ENCODE data around the gene GMEB1. TPM values are rescaled to one million over a fixed set of nuclear protein-coding genes. Genes with fewer than 3 reads are reported as not detected.

The GMEB1 gene
- polyA plus RNA-seq, 1 donor (not counting 4 experiments of a cell fraction or from before 2014, with no cell fraction given), result 6.0 TPM

- FAIRE-seq, result no peak
- peaks cover 100% of the 10 kb centered on the region for H3K79me2 ChIP-seq (ENCODE audit: control insufficient read depth, insufficient read depth, low read length)
- peaks cover 21 to 42% of the 10 kb centered on the region in 2 experiments for H3K36me3 ChIP-seq (ENCODE audit: control insufficient read depth in 2 of 2, extremely low read depth in 1 of 2, insufficient read depth in 2 of 2, low read length in 2 of 2)
- H2AFZ ChIP-seq (ENCODE audit: control insufficient read depth, low read length), result no peak overlapping the region
- DNase-seq (ENCODE audit: low read depth, low spot score), result no peak
- no peaks in the 10 kb centered on the region for H3K9me3 ChIP-seq (ENCODE audit: control insufficient read depth, low read depth, low read length)
- no peak overlapping the region for H3K4me2 ChIP-seq (ENCODE audit: control insufficient read depth, extremely low read depth, insufficient read depth, low read depth, low read length)
- no peak overlapping the region for H3K27ac ChIP-seq (ENCODE audit: control insufficient read depth, insufficient read depth, low read length)
- H3K4me1 ChIP-seq (ENCODE audit: control insufficient read depth, extremely low read depth, insufficient read depth, low read length), result peaks cover 12% of the 10 kb centered on the region
- H3K4me3 ChIP-seq (ENCODE audit: control insufficient read depth in 2 of 3, extremely low read depth in 1 of 3, insufficient read depth in 2 of 3, low read depth in 1 of 3, low read length in 3 of 3), result no peak overlapping the region
- TF ChIP-seq CTCF (optimal IDR thresholded peaks at IDR 0.05 in 1 of 3, IDR thresholded peaks at IDR 0.05 in 1 of 3, conservative IDR thresholded peaks at IDR 0.05 in 1 of 3; ENCODE audit: extremely low read depth in 1 of 3, insufficient read depth in 2 of 3, low read length in 3 of 3), result no peak
- no peak for TF ChIP-seq EZH2 (IDR thresholded peaks at IDR 0.05; ENCODE audit: low read length)
- H3K27me3 ChIP-seq (ENCODE audit: control insufficient read depth, extremely low read depth, insufficient read depth, low read length), result no peaks in the 10 kb centered on the region
- peaks cover 3% of the 10 kb centered on the region for H3K9me1 ChIP-seq (ENCODE audit: control insufficient read depth, extremely low read depth, insufficient read depth, low read length)
- H3K9ac ChIP-seq (ENCODE audit: control insufficient read depth, extremely low read depth, insufficient read depth, low read length), result no peak overlapping the region
- H4K20me1 ChIP-seq (ENCODE audit: control insufficient read depth, extremely low read depth, insufficient read depth, low read length), result peaks cover 26% of the 10 kb centered on the region
- dilution Hi-C loops (cut with MboI; ENCODE audit: extremely low pct_ligation_motif_present, low sequenced_read_pairs), result no loop called here
These were observed 75.6 kb downstream of the GMEB1 start for GRCh38 chr1:28744184-28744583.

GRCh38 chr1:28745653-28746173, 77.1 kb downstream of the GMEB1 start:
- Histone ChIP-seq H3K9me1 (ENCODE audit: control insufficient read depth, extremely low read depth, insufficient read depth, low read length) (peaks cover 3% of the 10 kb centered on the region), H3K79me2 (ENCODE audit: control insufficient read depth, insufficient read depth, low read length) (peaks cover 99% of the 10 kb centered on the region), H3K4me2 (ENCODE audit: control insufficient read depth, extremely low read depth, insufficient read depth, low read depth, low read length) (peak overlapping the region; percentile 26), H4K20me1 (ENCODE audit: control insufficient read depth, extremely low read depth, insufficient read depth, low read length) (peaks cover 26% of the 10 kb centered on the region), H3K9me3 (ENCODE audit: control insufficient read depth, low read depth, low read length) (no peaks in the 10 kb centered on the region), H3K27me3 (ENCODE audit: control insufficient read depth, extremely low read depth, insufficient read depth, low read length) (no peaks in the 10 kb centered on the region), H3K27ac (ENCODE audit: control insufficient read depth, insufficient read depth, low read length) (no peak overlapping the region), H3K36me3 (ENCODE audit: control insufficient read depth in 2 of 2, extremely low read depth in 1 of 2, insufficient read depth in 2 of 2, low read length in 2 of 2) (peaks cover 20 to 43% of the 10 kb centered on the region in 2 experiments), H3K9ac (ENCODE audit: control insufficient read depth, extremely low read depth, insufficient read depth, low read length) (no peak overlapping the region), H2AFZ (ENCODE audit: control insufficient read depth, low read length) (no peak overlapping the region), H3K4me3 (ENCODE audit: control insufficient read depth in 2 of 3, extremely low read depth in 1 of 3, insufficient read depth in 2 of 3, low read depth in 1 of 3, low read length in 3 of 3) (no peak overlapping the region), H3K4me1 (ENCODE audit: control insufficient read depth, extremely low read depth, insufficient read depth, low read length) (peaks cover 6% of the 10 kb centered on the region)
- dilution Hi-C loops (cut with MboI; ENCODE audit: extremely low pct_ligation_motif_present, low sequenced_read_pairs), result no loop called here
- DNase-seq (ENCODE audit: low read depth, low spot score), result no peak
- FAIRE-seq, result no peak
- TF ChIP-seq CTCF (optimal IDR thresholded peaks at IDR 0.05 in 1 of 3, IDR thresholded peaks at IDR 0.05 in 1 of 3, conservative IDR thresholded peaks at IDR 0.05 in 1 of 3; ENCODE audit: extremely low read depth in 1 of 3, insufficient read depth in 2 of 3, low read length in 3 of 3), result no peak
- no peak for TF ChIP-seq EZH2 (IDR thresholded peaks at IDR 0.05; ENCODE audit: low read length)
